Activated gamma-delta T cell (primary cell): ENCODE measurements around the gene ACER1.
A peak's percentile ranks its signal among the peaks of the same experiment; 100 is the strongest.
"Not testable (repeated sequence)": the region's sequence is repeated elsewhere in the genome, so short reads cannot be mapped to it uniquely, and the experiment has no call there.

Experiments
- DNase-seq: peaks from one replicate; lab custom pipeline; 2025; lab: John Stamatoyannopoulos, UW
- total RNA-seq, 2 donors: gene quantifications; one replicate each; lab custom pipeline; 2026; lab: John Stamatoyannopoulos, UW

The ACER1 gene, protein sequence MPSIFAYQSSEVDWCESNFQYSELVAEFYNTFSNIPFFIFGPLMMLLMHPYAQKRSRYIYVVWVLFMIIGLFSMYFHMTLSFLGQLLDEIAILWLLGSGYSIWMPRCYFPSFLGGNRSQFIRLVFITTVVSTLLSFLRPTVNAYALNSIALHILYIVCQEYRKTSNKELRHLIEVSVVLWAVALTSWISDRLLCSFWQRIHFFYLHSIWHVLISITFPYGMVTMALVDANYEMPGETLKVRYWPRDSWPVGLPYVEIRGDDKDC
- 0.44 to 0.46 reads per million in 2 donors for total RNA-seq

GRCh38 chr19:6333439-6333838 is at the start of gene ACER1:
ACER1 (minus strand) TSS chr19:6333612; CDS start chr19:6333551, 61 bp downstream.
- no peak for DNase-seq

DNA sequence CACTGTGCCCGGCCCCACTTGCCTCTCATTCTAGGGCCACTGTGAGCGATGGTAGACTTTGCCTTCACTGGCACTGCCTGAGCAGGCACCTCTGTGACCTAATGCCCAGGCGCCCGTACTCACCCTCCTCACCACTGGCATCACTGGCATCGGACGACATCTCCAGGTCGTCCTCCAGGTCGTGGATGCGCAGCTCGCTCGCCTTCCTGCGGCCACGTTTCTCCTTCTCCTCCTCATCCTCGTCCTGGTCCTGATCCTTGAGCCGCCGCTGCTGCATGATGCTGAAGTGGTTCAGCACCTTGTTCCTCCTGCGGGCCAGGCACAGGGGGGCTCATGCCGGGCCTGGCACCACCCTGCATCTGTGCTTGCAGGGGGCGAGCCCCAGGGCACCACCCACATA is 49.8 kb upstream of the ACER1 start:
- DNase-seq = no peak

DNA sequence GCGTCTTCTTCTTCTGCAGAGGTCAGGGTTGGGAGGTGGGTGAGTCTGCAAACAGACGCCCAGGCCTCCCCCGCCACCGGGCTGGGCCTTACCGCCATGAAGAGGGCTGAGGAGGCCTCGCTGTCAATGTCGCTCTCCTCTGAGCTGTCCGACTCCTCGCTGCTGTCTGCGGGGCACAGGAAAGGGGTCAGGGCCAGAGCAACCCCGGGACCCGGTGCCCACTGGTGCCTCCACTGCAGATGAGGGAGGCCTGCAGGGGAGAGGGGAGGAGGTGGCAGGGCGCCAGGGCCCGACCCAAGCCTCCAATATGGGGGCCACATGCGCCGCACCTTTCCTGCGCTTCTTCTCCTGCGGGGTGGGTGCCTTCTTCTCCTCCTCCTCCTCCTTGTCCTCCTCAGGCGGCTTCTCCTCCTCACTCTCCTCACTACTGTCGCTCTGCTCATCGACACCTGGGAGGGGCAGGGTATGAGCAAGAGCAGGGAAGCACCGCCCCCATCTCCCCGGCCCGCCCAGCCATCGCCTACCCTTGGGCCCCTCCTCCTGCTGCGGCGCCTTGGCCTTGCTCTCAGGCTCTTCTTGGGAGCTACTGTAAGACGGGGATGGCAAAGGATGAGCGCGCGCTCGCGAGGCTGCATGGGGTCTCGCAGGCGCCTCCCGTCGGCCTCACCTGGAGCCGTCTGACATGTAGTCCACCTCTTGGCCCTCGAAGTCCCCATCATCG is 47.8 kb upstream of the ACER1 start:
- no peak for DNase-seq

DNA sequence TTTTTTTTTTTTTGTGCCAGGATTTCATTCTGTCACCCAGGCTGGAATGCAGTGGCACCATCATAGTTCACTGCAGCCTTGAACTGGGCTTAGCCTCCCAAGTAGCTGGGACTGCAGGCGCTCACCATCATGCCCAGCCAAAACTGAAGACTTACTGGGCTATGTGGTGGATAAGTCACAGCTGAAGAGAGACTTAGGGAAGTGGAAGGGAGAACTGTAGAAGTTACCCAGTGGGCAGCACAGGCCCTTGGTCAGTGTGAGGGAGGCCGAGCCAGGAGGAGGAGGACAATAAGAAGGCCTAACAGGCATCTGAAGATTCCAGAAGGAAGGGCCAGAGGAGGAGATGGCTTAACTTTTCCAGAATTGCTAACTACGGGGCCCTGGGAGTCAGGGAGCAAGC is 46.3 kb upstream of the ACER1 start:
- DNase-seq = no peak

- no peak for DNase-seq
Observed at GRCh38 chr19:6378486-6378885, 45.1 kb upstream of the ACER1 start.

DNA sequence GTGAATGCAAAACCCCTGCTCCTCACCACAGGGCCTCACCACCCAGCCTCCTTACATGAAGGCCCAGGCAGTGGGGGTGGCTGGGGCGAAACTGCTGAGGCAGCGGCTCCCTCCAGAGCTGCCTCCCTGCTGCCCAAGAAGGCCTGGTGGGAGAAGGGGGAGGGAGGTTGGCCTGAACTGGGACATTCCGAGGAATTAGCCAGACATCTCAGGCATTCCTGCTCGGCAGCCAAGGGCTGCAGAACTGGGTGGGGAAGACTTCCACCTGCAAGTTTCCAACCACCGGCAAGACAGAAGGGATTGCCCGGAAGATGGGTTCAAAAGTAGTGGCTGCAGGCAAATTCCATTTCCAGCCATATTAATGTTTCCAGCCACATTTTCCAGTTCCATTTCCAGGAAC is 44.6 kb upstream of the ACER1 start:
- no peak for DNase-seq

- DNase-seq = no peak
Observed at GRCh38 chr19:6376512-6377190, 43.2 kb upstream of the ACER1 start.

DNA sequence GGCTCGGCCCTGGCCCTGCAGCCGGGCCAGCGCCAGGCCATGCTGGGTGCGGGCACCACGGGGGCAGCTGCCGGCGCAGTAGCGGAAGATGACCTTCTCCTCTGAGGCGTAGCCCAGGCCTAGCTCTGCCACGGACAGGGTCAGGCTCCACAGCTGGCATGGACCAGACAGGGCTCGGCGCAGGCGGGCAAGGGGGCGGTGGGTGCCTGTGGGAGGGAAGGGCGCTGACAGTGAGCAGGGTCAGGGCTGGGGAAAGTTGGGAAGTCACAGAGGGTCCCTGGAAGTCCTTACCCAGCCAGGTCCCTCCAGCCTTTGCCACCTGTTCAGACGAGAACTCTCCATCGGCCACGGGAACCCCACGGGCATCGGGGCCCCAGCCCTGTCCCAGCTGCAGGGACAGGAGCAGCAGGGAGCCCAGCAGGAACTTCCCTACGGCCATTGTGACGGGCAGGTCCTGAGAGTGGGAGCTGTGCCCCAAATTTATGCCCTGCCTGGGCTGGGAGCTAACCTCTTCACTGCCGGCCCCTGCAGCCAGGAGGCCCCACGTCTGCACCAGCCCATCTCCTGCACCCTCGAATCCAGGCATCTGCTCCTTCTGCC is 42.1 kb upstream of the ACER1 start, which contains the start of gene PSPN:
PSPN (minus strand) TSS at position 523 of the 600 bp plus-strand sequence; CDS start at position 439, 84 bp downstream.
- no peak for DNase-seq

DNA sequence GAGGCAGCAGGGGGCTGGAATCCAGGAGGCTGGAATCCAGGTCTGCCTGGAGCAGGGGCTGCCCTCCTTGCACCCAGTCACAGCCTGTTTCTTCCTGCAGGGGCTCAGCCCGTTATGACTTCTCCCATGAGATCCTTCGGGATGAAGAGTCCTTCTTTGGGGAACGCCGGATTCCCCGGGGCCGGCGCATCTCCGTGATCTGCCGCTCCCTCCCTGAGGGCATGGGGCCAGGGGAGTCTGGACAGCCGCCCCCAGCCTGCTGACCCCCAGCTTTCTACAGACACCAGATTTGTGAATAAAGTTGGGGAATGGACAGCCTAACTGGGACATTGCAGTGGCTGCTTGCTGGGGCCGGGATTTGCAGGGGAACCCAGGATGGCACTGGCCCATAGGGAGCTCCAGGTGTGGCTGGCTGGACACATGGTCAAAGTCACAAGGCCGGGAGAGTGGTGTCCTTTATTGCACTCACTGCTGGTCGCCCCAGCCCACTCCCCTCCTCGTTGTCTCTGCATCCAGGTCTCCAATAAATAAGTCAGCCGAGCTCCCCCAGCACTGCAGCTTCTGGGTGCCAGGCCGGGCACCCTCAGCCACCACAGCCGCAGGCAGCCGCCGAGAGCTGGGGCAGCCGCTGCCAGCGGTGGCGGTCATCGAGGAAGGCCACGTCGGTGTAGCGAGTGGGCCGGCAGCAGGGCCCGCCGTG is 41.4 kb upstream of the ACER1 start:
- DNase-seq = no peak

DNA sequence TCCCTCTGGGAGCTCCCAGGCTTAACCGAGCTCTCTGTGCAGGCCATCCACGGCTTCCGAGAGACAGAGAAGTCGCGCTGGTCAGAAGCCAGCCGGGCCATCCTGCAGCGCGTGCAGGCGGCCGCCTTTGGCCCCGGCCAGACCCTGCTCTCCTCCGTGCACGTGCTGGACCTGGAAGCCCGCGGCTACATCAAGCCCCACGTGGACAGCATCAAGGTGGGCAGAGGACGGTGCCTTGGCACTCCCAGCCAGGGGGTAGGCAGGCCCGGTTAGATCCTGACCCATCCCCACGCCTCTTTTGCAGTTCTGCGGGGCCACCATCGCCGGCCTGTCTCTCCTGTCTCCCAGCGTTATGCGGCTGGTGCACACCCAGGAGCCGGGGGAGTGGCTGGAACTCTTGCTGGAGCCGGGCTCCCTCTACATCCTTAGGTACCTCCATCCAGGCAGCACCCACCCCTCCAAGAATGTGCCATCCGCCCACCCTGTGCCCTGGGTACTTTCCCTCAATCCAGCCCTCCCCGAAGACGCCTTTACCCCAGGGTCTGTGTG is 40.8 kb upstream of the ACER1 start:
- DNase-seq = no peak

DNA sequence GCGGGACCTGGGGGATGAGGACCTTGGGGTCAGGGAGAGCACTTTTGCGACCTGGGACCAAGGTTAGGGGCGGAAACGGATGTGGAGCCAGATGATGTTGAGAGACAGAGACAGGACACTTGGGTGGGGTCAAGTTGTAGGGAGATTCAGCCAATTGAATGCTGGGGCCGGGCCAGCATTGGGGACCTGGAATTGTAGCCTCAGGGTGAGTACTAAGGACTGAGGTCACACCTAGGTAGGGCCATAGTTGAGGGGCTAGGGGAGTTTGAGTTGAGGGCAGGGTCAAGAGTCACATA is 40.3 kb upstream of the ACER1 start:
- no peak for DNase-seq

DNA sequence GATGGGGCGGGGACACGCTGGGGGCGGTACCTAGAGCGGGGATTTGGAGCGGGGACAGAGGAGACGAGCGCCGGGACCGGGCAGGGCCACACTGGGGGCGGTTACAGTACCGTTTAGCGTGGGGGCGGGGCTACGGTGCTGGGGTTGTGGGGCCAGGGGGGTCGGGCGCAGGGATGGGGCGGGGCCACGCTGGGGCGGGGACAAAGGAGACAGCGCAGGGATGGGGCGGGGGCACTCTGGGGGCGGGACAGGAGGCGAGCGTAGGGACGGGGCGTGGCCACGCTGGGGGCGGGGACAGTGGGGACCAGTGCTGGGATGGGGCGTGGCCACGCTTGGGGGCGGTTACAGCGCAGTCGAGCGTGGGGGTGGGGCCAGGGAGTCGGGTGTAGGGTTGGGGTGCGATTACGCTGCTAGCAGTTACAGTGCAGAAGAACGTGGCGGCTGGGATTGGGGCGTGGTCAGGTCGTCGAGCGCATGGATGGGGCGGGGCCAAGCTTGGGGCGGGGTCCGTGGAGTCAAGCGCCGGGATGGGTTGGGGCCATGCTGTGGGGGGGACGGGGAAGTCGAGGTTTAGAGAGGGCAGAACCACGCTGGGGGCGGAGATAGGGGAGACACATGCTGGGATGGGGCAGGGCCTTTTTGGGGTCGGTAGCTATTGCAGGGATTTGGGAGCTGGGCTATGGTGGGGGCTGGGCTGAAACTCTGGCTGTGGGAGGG is 39.8 kb upstream of the ACER1 start:
- peak; percentile 96 for DNase-seq

GRCh38 chr19:6372594-6373095 is 39.2 kb upstream of the ACER1 start, which contains the start of gene ALKBH7:
ALKBH7 (plus strand) TSS chr19:6372794; CDS start chr19:6372821, 27 bp downstream.
- peak; percentile 73 for DNase-seq

- no peak for DNase-seq
Observed at GRCh38 chr19:6364353-6364752, 30.9 kb upstream of the ACER1 start.

GRCh38 chr19:6362351-6362801 is 29.0 kb upstream of the ACER1 start:
- DNase-seq = no peak

DNA sequence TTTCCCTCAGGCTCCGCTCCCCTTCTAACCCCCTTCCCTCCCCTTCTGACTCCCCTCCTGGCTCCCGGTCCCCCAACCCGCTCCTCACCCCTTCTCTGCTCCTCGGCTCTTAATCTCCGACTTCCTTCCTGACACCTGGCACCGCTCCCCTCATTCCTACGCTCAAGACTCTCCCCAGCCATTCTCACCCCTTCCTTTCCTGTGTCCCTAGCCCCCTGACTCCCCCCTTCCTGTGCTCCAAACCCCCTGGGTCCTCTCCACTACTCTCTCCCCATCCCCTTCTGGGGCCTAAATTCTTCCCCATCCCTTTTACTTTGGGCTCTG is 28.6 kb upstream of the ACER1 start:
- no peak for DNase-seq

DNA sequence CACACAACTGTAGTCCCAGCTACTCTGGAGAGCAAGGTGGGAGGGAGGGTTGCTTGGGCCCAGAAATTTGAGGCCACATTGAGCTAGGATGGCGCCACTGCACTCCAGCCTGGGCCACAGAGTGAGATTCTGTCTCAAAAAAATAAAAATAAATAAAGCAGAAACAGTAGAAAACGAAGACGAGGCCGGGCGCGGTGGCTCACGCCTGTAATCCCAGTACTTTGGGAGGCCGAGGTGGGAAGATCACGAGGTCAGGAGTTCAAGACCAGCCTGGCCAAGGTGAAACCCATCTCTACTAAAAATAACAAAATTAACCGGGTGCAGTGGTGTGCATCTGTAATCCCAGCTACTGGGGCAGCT is 27.4 kb upstream of the ACER1 start:
- not testable (repeated sequence) for DNase-seq

GRCh38 chr19:6360445-6360844 is 27.0 kb upstream of the ACER1 start:
- DNase-seq = not testable (repeated sequence)

DNA sequence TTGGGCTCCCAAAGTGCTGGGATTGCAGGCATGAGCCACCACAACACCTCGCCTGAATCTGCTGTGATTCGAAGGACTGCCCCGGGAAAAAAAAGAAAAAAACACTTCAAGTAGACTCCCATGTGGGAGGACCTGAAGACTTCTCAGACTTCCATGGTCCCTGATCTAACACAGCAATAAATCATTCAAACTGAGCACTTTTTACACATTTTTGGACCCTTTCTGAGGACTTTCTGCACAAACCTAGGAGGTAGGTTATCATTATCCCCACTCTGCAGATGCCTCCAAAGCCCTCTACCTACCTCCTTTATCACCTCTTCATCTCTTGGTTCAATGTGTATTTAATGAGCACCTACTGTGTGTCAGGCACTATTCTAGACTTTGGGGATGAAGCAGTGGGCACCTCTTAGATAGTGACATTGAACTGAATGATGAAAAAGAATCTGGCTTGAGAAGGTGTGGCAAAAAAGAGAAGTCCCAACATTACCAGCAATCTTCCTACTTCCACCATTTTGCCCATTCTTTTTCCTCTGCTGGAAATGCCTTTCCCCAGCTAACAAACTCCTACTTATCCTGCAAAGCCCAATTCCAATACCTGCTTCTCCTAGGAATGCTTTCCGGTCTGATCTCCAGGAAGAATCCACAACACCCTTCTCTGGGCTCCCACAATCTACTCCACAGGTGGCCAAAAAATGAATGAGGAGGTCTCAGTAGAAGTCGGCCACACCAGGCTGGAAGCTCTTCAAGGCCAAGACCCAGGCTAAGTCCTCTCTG is 26.3 kb upstream of the ACER1 start:
- DNase-seq = no peak

DNA sequence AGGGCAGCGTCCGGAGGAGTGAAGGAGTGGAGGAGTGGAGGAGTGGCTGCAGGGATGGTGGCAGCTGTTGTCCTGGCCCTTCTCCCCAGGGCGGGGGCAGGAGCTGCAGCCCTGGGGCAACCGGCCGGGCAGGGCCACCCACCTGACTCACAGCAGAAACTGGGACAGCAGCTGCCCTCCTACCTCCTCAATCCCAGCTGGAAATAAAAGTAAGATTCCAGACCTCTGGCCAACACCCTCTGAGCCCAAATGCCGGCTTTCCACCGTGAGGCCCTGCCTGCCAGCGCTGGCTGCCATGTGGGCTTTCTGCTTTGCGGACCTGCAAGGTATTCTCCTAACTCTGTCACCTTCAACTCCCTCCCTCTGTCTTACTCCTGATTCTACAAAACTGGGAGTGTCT is 24.6 kb upstream of the ACER1 start:
- no peak for DNase-seq
